GM12891 (cell line): Measurements from ENCODE around the gene CRYBA1.

Experiments
- POLR2A ChIP-seq: IDR thresholded peaks from 2 replicates; pipeline ENCODE4 v1.6.1; 2011; ENCODE audit warnings: low read depth, low read length, control low read depth
- POLR2AphosphoS5 ChIP-seq: IDR thresholded peaks from 2 replicates; pipeline ENCODE4 v1.6.1; 2011; ENCODE audit warnings: low read depth, low read length, control low read depth
- SPI1 ChIP-seq: IDR thresholded peaks from 2 replicates; pipeline ENCODE4 v1.6.1; 2011; ENCODE audit warnings: low read depth, low read length, control low read depth
- TAF1 ChIP-seq: IDR thresholded peaks from 2 replicates; pipeline ENCODE4 v1.6.1; 2011; ENCODE audit warnings: low read depth, low read length, control low read depth

GRCh38 chr17:29253037-29253436 lies 6.4 kb downstream of the CRYBA1 start:
- TF ChIP-seq POLR2AphosphoS5 (no peak), POLR2A (no peak), SPI1 (no peak), TAF1 (no peak)
